GM23248 (cell line): ENCODE data around the gene COL27A1.

ENCODE experiments used
- EZH2 ChIP-seq: fragments of 200-600 bp; sonication (generic); IDR thresholded peaks from 2 replicates; pipeline ENCODE4 v1.6.1; 2018; ENCODE audit warnings: antibody characterized with exemption, mild to moderate bottlenecking; ENCODE audit not compliant: insufficient read depth, poor library complexity, severe bottlenecking
- EZH2phosphoT487 ChIP-seq: fragments of 200-600 bp; sonication (generic); IDR thresholded peaks from 2 replicates; pipeline ENCODE4 v1.6.1; 2018; ENCODE audit warnings: antibody characterized with exemption, moderate library complexity, mild to moderate bottlenecking, low read depth; ENCODE audit not compliant: insufficient read depth

DNA sequence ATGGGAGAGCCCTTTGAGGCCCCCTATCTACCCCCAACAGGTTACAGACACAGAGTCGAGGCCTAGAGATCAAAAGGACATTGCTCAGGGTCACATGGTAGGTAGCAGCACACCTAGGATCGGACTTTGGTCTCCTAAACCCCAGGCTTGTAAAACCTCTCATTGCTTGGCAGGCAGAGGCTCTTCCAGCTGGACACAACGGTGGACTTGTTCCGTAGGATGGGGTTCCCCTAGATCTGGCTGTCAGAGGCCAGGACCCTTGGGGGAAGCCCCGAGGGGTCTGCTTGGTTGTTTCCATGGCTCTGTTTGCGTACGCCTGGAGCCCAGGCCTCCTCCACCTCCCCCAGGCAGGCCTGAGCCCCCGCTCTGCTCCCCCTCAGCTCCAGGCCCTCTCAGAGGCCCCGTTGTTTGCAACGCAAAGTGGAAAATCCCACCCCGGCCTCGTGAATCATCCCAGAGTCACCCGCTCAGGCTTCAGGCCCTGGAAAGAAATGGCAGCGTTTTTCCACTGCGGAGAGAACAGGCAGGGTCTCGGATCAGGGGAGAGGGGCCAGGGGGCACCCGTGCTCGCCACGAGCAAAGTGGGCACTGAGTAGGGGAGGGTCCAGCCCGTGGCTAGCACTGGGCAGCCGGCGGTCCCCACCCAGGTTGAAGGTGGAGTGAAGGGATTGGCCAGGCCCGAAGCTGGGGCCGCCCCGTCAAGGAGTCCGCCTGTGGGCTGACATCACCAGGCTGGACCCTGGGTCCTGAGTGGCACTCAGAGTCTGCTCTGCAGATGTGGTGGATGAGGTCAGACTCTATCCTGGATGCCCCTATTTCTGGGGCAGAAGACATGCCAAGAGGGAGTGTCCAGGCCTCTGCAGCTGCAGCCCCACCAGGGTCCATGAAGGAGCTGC, 19.8 kb downstream of the COL27A1 start:
- TF ChIP-seq EZH2phosphoT487 (no peak), EZH2 (no peak)
